ENCODE measurements around the gene CKB.

GRCh38 chr14:103552011-103552845, 29.6 kb upstream of the CKB start:
- TF ChIP-seq CTCF (IDR thresholded peaks at IDR 0.05) (no peak), EP300 (IDR thresholded peaks at IDR 0.05) (peak in 1 of 2 donors; percentile 14), POLR2A (IDR thresholded peaks at IDR 0.05) (no peak)
